NT2/D1 (cell line): ENCODE results near the gene SPARCL1.

Source experiments
- SUZ12 ChIP-seq: IDR thresholded peaks from 2 replicates; pipeline ENCODE4 v1.6.1; 2011; ENCODE audit not compliant: insufficient read length, insufficient read depth; ENCODE audit errors: extremely low read depth
- YY1 ChIP-seq: IDR thresholded peaks from 2 replicates; pipeline ENCODE4 v1.6.1; 2011; ENCODE audit not compliant: insufficient read length, insufficient read depth
- ZNF274 ChIP-seq: IDR thresholded peaks from 2 replicates; pipeline ENCODE4 v1.6.1; 2011; ENCODE audit warnings: mild to moderate bottlenecking, low read depth, low read length

DNA sequence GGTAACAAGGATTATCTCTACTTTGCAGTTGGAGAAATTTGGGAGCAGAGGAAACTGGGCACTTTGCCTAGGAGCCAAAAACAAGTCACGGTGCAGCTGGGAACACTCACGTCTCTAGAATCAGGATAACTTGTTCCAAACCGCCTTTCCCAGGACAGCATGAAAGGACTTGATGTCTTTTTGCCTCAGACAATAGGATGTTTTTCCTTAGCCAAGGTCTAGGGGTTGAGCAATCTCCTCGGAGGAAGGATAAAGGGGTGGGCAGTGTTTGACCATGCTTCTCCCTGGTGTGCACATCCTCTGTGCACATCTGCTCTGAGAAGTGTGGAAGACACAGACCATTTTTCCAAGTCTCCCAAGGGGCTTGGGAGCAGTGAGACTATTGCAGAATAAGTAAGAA, 1.7 kb upstream of the SPARCL1 start:
- TF ChIP-seq SUZ12 (no peak), YY1 (no peak), ZNF274 (no peak)
